Measurements from ENCODE around the gene TAF1C. TPM values are rescaled to one million over a fixed set of nuclear protein-coding genes. Genes with fewer than 3 reads are reported as not detected.

The TAF1C gene
- polyA plus RNA-seq, 2 of the 4 experiments (the other 2 are of a cell fraction) = 13.2 to 38.6 TPM

- Histone ChIP-seq H3K4me2 (no peak overlapping the region), H3K27ac (no peak overlapping the region), H3K9me3 (no peaks in the 10 kb centered on the region), H3K4me1 (no peaks in the 10 kb centered on the region), H3K4me3 (no peak overlapping the region)
- ChIA-PET CTCF (interaction anchor here (0.9 to 8.4 kb wide), 5 partner anchors 14 to 104 kb away, joined by 3 to 57 read pairs (median 5); partner anchors contain the start of gene TAF1C), POLR2A (no interaction called here)
- FAIRE-seq (no peak), ATAC-seq (peak; percentile 54 to 56; a peak in 4 of 6 replicates), DNase-seq (ENCODE audit: low read depth in 1 of 2, low spot score in 1 of 2) (no peak)
- 63% methylated on average over 11 of the region's 11 CpGs for WGBS (ENCODE audit: missing lambda C conversion rate)
- TF ChIP-seq CHD4 (IDR thresholded peaks at IDR 0.05; ENCODE audit: borderline replicate concordance) (no peak), ESRRA (IDR thresholded peaks at IDR 0.05; ENCODE audit: borderline replicate concordance, low read length) (no peak), RAD21 (conservative IDR thresholded peaks at IDR 0.05 in 1 of 2, IDR thresholded peaks at IDR 0.05 in 1 of 2) (0 out of 5 replicates have a peak, but pooled peaks of 1 of the 2 experiments have one; percentile 19)
Measured at GRCh38 chr16:84169765-84170310, 17.0 kb downstream of the TAF1C start.

GRCh38 chr16:84166796-84167695 lies 19.8 kb downstream of the TAF1C start:
- CTCF ChIA-PET = interaction anchor here (0.7 to 4.2 kb wide), 7 partner anchors 9 to 82 kb away, joined by 3 to 14 read pairs (median 5); partner anchors contain the start of gene TAF1C
- no peaks in the 10 kb centered on the region for H3K9me3 ChIP-seq
- no peaks in the 10 kb centered on the region for H3K4me1 ChIP-seq
- no peak overlapping the region for H3K4me3 ChIP-seq
- ATAC-seq = no peak
- TF ChIP-seq KDM1A (IDR thresholded peaks at IDR 0.05; ENCODE audit: low read depth) = no peak
- TF ChIP-seq ZNF302 (CRISPR knock-in tag; IDR thresholded peaks at IDR 0.05) = no peak
- no peak for TF ChIP-seq MAFK (IDR thresholded peaks at IDR 0.05; ENCODE audit: partially characterized antibody)
- WGBS (ENCODE audit: missing lambda C conversion rate) = 63% methylated on average over 13 of the region's 13 CpGs
- FAIRE-seq = no peak
- no peak overlapping the region for H3K4me2 ChIP-seq
- H3K27ac ChIP-seq = no peak overlapping the region
- POLR2A ChIA-PET = no interaction called here
- no peak for DNase-seq (ENCODE audit: low read depth in 1 of 2, low spot score in 1 of 2)

- no peak for TF ChIP-seq RNF2 (IDR thresholded peaks at IDR 0.05; ENCODE audit: borderline replicate concordance, low read depth)
- Histone ChIP-seq H3K4me2 (no peak overlapping the region), H3K9me3 (no peaks in the 10 kb centered on the region), H3K4me3 (no peak overlapping the region), H3K27ac (no peak overlapping the region), H3K4me1 (no peaks in the 10 kb centered on the region)
- no peak for DNase-seq (ENCODE audit: low read depth in 1 of 2, low spot score in 1 of 2)
- CTCF ChIA-PET = interaction anchor here (0.6 to 4.2 kb wide), 6 partner anchors 10 to 345 kb away, joined by 3 to 14 read pairs (median 3); partner anchors contain the start of gene TAF1C
- WGBS (ENCODE audit: missing lambda C conversion rate) = 85% methylated on average over 7 of the region's 7 CpGs
- FAIRE-seq = no peak
- POLR2A ChIA-PET = no interaction called here
- ATAC-seq = no peak
Measured at GRCh38 chr16:84165746-84166145, 21.1 kb downstream of the TAF1C start.

GRCh38 chr16:84161801-84162200 lies 25.1 kb downstream of the TAF1C start:
- Histone ChIP-seq H3K4me1 (no peaks in the 10 kb centered on the region), H3K4me2 (no peak overlapping the region), H3K27ac (no peak overlapping the region), H3K4me3 (no peak overlapping the region), H3K9me3 (no peaks in the 10 kb centered on the region)
- ATAC-seq (no peak), FAIRE-seq (no peak), DNase-seq (ENCODE audit: low read depth in 1 of 2, low spot score in 1 of 2) (no peak)
- 35% methylated on average over 3 of the region's 3 CpGs for WGBS (ENCODE audit: missing lambda C conversion rate)
- TF ChIP-seq CEBPB (IDR thresholded peaks at IDR 0.05) (no peak), KDM1A (IDR thresholded peaks at IDR 0.05; ENCODE audit: low read depth) (no peak), KDM5A (IDR thresholded peaks at IDR 0.05) (no peak), POLR2AphosphoS2 (conservative IDR thresholded peaks at IDR 0.05; ENCODE audit: low read length) (no peak), MAFK (IDR thresholded peaks at IDR 0.05; ENCODE audit: partially characterized antibody) (no peak), NR3C1 (IDR thresholded peaks at IDR 0.05) (no peak), ZC3H11A (IDR thresholded peaks at IDR 0.05) (no peak), HOXB13 (CRISPR knock-in tag; IDR thresholded peaks at IDR 0.05; ENCODE audit: low read depth) (no peak), FOSB (CRISPR knock-in tag; IDR thresholded peaks at IDR 0.05) (no peak), HDAC2 (IDR thresholded peaks at IDR 0.05) (no peak), BHLHE40 (IDR thresholded peaks at IDR 0.05; ENCODE audit: low read depth, low read length) (no peak), NPAS2 (CRISPR knock-in tag; IDR thresholded peaks at IDR 0.05; ENCODE audit: borderline replicate concordance) (no peak)
- CTCF ChIA-PET = interaction anchor here (0.9 to 2.0 kb wide), 3 partner anchors 14 to 322 kb away, joined by 4 to 12 read pairs (median 4); partner anchors contain the start of gene TAF1C
- POLR2A ChIA-PET = no interaction called here
